Pulmonary artery endothelial cell (primary cell): ENCODE results near the gene ZNF841. TPM values are rescaled to one million over a fixed set of nuclear protein-coding genes. Genes with fewer than 3 reads are reported as not detected.
"Not testable (repeated sequence)": the region's sequence is repeated elsewhere in the genome, so short reads cannot be mapped to it uniquely, and the experiment has no call there.

ENCODE experiments used
- DNase-seq: peaks from one replicate; pipeline ENCODE4 v3.0.0-alpha.2; 2011; ENCODE audit warnings: low read depth, low spot score
- total RNA-seq: library from RNA; depleted of rRNA; stranded (reverse); fragments of >200 nt; gene quantifications from 2 replicates; pipeline ENCODE4 v1.2.3, GENCODE V29; 2014

Gene ZNF841
- total RNA-seq, 1 donor from 2014 or later = 11.3 TPM

DNA sequence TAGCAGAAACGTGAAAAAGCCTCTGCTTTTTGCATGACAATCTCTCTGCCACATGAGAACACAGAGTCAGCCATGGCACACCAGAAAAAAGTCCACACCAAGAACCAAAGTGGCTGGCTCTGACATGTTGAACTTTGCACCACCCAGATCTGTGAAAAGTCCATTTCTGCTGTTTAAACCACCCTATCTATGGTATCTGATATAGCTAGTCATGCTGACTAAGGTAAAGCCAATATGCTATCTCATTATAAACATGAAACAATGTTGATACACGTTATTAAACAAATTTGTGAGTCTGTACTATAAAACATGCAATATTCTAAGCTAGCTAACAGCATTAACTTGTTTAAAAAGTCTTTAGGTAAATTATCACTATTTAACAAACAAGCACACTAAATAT lies 25.9 kb downstream of the ZNF841 start:
- DNase-seq = no peak

GRCh38 chr19:52066258-52066863 lies 29.2 kb downstream of the ZNF841 start:
- no peak for DNase-seq

DNA sequence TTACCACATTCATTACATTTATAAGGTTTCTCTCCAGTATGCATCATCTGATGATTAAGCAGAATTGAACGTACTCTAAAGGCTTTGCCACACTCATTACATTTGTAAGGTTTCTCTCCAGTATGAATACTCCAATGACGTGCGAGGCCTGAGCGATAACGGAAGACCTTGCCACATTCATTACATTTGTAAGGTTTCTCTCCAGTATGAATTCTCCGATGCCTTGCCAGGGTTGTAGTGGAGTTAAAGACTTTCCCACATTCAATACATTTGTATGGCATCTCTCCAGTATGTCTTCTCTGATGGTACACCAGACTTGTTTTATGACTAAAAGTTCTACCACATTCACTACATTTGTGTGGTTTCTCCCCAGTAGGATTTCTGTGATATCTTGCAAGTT lies 30.2 kb downstream of the ZNF841 start:
- no peak for DNase-seq

DNA sequence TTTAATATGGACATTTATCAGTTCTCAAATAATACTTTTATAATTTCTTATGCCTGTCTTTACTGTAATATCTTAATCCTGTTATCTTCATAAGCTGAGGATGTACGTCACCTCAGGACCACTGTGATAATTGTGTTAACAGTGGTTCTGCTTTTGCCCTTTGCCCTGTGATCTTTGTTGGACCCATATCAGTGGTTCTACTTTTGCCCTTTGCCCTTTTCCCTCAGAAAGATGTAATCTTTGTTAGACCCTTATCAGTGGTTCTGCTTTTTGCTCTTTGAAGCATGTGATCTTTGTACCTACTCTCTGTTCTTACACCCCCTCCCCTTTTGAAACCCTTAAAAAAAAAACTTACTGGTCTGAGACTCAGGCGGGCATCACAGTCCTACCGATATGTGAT lies 39.1 kb downstream of the ZNF841 start:
- not testable (repeated sequence) for DNase-seq

DNA sequence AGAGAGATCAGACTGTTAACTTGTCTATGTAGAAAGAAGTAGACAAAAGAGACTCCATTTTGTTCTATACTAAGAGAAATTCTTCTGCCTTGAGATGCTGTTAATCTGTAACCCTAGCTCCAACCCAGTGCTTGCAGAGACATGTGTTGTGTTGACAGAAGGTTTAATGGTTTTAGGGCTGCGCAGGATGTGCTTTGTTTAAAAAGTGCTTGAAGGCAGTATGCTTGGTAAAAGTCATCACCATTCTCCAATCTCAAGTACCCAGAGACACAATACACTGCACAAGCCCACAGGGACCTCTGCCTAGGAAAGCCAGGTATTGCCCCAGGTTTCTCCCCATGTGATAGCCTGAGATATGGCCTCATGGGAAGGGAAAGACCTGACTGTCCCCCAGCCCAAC lies 43.8 kb downstream of the ZNF841 start:
- DNase-seq = not testable (repeated sequence)

- DNase-seq = peak; percentile 72
These were observed 46.7 kb downstream of the ZNF841 start, which contains the start of gene ZNF432 for GRCh38 chr19:52048555-52049501. Gene ZNF432, minus strand, starts transcription at chr19:52048838. Its CDS starts 1,970 bp downstream, at chr19:52046868.

- no peak for DNase-seq
These were observed 56.4 kb downstream of the ZNF841 start for GRCh38 chr19:52039169-52039568.

DNA sequence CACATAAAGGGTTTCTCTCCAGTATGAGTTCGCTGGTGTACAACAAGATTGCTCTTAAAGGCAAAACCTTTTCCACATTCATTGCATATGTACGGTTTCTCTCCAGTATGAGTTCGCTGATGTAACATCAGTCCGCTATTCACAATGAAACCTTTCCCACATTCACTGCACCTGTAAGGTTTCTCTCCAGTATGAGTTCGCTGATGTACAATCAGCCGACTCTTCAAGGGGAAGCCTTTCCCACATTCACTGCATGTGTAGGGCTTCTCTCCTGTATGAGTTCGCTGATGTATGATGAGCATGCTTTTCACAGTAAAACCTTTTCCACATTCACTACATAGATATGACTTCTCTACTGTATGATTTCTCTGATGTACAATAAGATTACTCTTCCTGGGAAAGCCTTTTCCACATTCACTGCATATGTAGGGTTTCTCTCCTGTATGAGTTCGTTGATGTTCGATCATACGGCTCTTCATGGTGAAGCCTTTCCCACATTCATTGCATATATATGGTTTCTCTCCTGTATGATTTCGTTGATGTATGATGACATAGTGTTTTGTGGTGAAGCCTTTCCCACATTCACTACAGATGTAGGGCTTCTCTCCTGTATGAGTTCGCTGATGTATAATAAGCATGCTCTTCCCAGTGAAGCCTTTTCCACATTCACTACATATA lies 61.4 kb downstream of the ZNF841 start:
- no peak for DNase-seq

DNA sequence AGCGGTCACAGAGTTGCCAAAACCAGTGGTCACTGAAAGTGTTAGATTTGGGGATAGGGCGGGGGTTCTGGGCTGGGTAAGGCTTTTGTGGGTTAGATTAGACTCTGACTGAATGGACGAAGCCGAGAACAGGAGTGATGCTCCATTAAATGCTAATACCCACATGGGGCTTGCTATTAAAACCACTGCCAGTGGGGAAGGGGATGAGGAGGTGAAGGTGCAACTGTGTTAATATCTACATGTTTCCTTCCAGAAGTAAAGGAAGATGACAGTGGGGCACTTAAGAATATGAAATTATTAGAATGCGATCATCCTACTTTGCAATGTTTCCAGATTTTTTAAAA lies 66.8 kb downstream of the ZNF841 start:
- no peak for DNase-seq

- DNase-seq = peak; percentile 52
These were observed 67.4 kb downstream of the ZNF841 start, which contains the start of gene ZNF614 for GRCh38 chr19:52028027-52028779. Gene ZNF614, minus strand, starts transcription at chr19:52028379. Its CDS starts 2,634 bp downstream, at chr19:52025745.

GRCh38 chr19:52026255-52026990 lies 69.1 kb downstream of the ZNF841 start:
- DNase-seq = not testable (repeated sequence)

GRCh38 chr19:52024478-52024877 lies 71.1 kb downstream of the ZNF841 start:
- DNase-seq = not testable (repeated sequence)

- no peak for DNase-seq
These were observed 73.4 kb downstream of the ZNF841 start for GRCh38 chr19:52022193-52022592.

GRCh38 chr19:52020506-52020905 lies 75.1 kb downstream of the ZNF841 start:
- DNase-seq = no peak

Other genes starting within 250 kb of the ZNF841 start
- 3.1 and 3.6 TPM in 2 replicates for gene ZNF577, start 207.8 kb downstream of the ZNF841 start, total RNA-seq
- 9.5 and 10.9 TPM in 2 replicates for gene ZNF649, start 190.7 kb downstream of the ZNF841 start, total RNA-seq
- gene ZNF613, start 168.3 kb downstream of the ZNF841 start, total RNA-seq = 6.4 and 11.1 TPM in 2 replicates
- gene ZNF350, start 108.9 kb downstream of the ZNF841 start, total RNA-seq = 8.5 and 10.6 TPM in 2 replicates
- 7.3 and 16.7 TPM in 2 replicates for gene ZNF615, start 87.6 kb downstream of the ZNF841 start, total RNA-seq
- 10.5 and 11.8 TPM in 2 replicates for gene ZNF614, start 67.4 kb downstream of the ZNF841 start, total RNA-seq
- 4.6 and 7.2 TPM in 2 replicates for gene ZNF432, start 46.9 kb downstream of the ZNF841 start, total RNA-seq
- 6.1 and 9.8 TPM in 2 replicates for gene ZNF616, start 44.2 kb upstream of the ZNF841 start, total RNA-seq
- gene ZNF836, start 75.9 kb upstream of the ZNF841 start, total RNA-seq = 5.3 and 6.8 TPM in 2 replicates
- gene PPP2R1A, start 94.3 kb upstream of the ZNF841 start, total RNA-seq = 116 and 221 TPM in 2 replicates
- gene ZNF766, start 173.8 kb upstream of the ZNF841 start, total RNA-seq = 9.1 and 10.6 TPM in 2 replicates
- 4.7 and 6.5 TPM in 2 replicates for gene ZNF480, start 201.4 kb upstream of the ZNF841 start, total RNA-seq
- 2.8 and 4.7 TPM in 2 replicates for gene ZNF610, start 240.5 kb upstream of the ZNF841 start, total RNA-seq